HG03064 (cell line): ENCODE data around the gene ZNF683.
"Not testable (repeated sequence)": the region's sequence is repeated elsewhere in the genome, so short reads cannot be mapped to it uniquely, and the experiment has no call there.

Experiments used
- ATAC-seq: cut with Tn5 transposase; IDR thresholded peaks from one replicate; pipeline ENCODE4 v1.9.1; 2021; ENCODE audit warnings: low read depth; ENCODE audit not compliant: unreplicated experiment

Gene ZNF683

DNA sequence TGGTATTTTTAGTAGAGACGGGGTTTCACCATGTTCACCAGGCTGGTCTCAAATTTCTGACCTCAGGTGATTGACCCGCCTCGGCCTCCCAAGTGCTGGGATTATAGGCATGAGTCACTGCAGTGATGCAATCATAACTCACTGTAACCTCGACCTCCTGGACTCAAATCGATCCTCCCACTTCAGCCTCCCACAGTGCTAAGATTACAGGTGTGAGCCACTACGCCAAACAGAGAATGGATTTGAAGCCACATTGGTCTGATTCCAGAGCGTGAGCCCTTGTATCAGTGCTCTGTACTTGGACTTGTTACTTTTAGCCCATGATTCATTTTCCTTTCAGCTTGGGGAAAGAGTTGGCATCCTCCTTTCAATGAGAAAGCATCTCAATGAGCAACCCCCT lies 14.9 kb upstream of the ZNF683 start:
- no peak for ATAC-seq

DNA sequence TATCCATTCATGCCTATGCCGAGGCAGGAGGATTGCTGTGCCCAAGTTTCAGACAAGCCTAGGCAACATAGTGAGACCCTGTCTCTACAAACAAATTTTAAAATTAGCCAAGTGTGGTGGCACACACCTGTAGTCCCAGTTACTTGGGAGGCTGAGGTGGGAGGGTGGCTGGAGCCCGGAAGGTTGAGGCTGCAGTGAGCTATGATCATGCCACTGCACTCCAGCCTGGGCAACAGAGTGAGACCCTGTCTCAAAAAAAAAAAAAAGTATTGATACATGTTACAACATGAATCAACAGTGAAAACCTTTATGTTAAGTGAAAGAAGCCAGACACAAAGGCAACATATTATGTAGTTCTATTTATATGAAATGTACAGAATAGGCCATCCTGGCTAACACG lies 12.5 kb upstream of the ZNF683 start:
- ATAC-seq = not testable (repeated sequence)

DNA sequence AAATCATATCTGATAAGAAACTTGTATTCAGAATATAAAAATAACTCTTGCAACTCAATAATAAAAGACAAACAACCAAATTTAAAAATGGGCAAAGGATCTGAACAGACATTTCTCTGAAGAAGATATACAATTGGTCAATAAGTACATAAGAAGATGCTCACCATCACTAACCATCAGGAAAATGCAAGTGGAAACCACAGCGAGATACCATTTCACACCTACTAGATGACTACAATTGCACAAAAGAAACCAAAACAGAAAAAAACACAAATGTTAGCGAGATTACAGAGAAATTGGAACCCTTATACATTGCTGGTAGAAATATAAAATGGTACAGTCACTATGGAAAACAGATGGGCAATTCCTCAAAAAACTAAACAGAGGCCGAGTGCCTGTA lies 11.5 kb upstream of the ZNF683 start:
- no peak for ATAC-seq

DNA sequence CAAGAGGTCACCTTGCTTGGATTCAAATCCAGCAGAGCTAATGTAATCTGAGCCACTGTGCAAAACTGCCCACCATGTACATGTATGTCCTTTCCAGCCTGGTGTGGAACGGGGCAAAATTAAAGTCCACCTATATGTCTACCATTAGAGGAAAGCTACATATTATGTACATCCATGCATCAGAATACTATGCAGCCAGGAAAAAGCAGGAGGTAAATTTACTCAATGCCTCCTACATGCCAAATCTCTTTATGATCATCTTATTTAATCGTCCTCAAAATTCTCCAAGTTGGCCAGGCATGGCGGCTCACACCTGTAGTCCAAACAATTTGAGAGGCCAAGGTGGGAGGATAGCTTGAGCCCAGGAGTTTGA lies 6.3 kb upstream of the ZNF683 start:
- ATAC-seq = no peak

DNA sequence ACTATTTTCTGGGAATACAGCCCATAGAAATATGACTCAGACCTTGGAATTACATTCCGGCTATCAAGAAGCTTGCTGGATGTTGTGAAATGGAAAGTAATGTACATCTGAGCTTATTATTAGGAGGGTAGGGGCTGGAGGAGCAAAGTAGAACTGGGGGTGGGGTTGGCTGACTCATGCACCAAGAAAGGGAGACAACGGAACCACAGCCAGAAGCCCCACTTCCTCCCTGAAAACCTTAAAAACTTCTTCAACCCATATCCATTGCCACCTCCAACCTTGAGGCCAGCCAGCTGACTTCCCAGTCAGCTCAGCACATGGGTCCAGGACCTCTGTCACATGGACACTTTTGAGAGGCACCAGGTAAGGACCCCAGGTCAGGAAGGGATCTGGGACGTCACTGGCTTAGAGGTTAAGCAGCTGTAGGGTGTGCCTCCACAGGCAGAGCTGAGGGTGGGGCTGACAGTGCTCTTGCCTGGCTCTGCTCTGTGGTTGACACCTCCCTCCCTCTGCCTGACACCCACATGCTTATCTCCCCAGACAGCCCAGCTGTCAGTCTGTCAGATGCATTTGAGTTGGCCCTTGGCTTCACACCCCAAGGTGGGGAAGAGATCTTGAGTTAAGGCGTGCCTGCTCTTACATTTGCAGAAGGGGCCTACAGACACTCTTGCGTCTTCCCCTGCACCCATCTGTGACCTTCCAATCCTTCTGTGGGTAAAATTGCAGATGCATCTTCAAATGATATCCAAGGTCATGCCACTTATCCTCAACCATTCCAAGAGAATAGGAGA lies 5.7 kb upstream of the ZNF683 start:
- peak; percentile 84 for ATAC-seq

DNA sequence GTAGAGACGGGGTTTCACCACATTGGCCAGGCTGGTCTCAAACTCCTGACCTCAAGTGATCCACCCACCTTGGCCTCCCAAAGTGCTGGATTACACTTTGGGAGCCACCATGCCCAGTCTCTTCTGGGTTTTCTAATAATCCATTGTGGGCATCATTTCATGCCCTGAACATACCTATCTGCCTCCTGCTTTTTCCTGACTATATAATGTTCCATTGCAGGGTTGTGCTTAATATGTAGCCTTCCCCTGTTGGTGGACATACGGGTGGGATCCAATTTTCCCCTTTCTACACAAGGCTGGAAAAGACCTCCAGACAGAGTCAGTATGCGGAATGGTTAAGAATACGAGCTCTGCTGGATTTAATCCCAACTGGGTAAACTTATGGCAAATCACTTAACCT lies 3.5 kb upstream of the ZNF683 start:
- ATAC-seq = no peak

DNA sequence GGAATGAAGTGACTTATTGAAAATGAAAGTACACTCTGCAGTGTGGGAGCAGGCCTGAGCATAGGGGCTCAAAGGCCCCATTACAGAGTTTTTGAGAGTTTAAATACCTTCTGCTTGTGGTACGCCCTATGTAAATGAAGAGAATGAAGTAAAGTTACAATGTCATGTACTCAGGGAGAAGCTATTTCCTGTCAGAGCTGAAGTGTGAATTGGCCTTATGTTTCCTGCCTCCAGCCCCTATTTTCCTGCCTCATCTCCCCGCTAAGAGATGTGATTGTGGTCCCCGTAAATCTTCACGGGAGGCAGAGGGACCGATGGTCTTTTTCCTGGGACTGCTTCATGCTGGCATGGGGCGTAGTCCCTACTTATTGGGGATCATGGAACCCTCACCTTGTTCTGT lies 2.5 kb upstream of the ZNF683 start:
- ATAC-seq = no peak

DNA sequence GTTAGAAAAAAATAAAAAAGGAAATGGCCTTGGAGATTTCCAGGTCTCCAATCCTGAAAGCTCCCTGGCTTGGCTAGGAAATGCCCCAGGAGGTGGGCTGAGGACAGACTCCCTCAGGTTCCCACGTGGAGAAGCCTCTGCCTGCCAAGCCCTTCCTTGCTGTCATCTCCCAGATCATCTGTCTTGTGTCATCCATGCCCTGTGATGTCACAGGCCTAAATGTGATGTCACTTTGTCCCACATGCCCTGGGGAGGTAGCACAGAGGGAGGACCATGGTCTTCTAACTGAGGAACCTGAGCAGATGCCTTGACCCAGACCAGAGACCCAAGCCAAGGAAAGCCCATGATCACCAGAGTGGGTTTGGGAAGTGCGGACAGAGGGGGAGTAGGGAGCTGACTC lies 1.8 kb upstream of the ZNF683 start:
- ATAC-seq = not testable (repeated sequence)

DNA sequence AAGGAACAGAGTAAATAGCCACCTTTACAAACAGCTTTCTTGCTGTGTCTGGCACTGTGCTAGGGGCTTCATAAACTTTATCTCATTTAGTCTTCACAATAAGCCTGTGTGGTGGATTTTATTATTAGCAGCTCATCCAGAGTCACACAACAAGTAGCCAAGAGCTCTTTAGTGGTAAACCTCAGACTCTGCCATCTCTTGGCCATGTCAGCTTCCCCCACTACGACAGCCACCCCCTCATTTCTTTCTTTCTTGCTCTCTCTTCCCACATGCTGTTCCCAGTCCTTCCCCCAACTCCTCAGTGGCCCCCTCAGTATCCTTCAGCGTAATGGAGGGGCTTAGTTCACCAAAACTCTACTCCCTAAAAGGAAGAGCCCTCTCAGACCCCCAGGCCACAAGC lies 1.2 kb upstream of the ZNF683 start:
- no peak for ATAC-seq

DNA sequence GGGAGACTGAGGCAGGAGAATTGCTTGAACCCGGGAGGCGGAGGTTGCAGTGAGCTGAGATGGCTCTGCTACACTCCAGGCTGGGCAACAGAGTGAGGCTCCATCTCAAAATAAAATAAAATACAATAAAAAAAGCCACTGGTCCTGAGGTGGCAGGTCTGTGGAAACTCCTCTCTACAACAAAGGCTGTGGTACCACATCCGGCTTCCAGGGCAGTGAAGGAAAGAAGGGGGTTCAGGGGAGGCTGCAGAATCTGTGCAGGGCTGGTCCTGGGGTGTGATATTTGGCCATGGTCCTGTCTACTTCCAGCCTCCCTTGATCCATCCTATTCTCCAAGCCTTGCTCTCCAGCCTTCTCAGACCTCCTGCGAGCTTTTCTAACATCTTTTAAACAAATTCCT lies 731 bp upstream of the ZNF683 start:
- no peak for ATAC-seq

DNA sequence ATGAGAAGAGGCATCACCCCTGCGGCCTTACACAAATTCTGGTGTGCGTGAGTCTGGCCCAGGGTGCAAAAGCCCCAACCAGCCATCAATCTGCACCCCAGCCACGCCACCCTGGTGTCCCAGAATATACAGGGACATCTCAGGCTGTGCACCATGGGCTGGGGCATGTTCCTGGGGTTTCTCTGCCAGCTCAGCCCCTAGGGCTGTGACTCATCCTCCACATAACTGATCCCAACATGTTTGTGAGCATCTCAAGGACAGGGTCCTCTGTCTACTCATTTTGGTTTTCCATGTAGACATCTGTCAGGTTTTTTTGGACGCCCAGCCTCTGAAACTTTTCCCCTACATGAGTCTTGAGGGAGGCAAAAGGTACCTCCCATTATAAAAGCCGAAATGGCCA lies 511 bp downstream of the ZNF683 start:
- no peak for ATAC-seq

DNA sequence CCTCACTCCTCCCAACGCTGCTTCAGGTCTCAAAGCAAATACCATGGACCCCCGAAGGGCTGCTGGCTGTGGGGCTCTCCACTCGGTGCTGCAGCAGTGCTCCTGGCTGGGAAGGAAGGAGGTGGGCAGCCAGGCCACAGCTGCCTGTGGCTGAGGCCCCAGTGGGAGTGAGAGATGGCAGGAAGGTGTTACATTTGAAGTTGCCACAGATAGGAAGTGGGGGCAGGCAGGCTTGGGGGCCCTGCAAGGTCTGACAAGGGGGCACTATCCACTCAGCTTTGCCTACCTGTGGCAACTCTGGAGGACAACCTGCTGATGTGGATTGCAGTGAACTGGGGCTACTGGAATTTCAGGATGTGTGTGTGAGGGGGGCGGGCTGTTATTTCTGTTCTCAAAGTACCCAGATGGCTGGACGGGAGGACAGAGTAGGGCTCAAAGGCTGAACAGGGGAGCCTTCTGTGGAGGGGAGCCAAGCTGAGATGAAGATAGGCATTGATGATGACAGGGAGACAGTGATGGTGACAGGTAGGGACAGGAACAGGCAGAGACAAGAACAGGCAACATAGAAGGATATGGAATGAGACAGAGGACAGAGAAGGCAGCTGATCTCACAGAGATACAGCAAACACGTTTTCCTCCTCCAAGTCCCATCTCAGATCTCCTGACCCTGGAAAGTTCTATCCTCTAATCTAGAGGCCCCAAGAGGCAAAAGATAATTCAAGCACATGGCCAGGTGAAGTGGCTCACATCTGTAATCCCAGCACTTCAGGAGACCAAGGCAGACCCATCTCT lies 1.8 kb downstream of the ZNF683 start:
- ATAC-seq = no peak

DNA sequence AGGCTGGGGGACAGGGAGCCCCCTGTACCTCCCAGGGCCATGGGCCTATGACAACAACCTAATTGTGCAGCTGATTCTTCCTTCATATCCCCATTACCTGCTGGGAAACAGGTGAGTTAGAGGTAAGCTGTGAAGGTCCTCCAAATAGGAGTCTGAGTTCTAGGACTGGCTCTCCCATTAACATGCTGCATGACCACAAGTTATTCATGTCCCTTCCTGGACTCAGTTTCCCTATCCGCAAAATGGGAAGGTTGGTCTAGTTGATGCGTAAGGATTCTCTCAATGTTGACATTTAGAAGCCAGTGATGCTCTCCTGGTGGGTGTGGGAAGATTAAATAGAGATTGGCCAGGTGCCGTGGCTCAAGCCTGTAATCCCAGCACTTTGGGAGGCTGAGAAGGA lies 4.1 kb downstream of the ZNF683 start:
- no peak for ATAC-seq

DNA sequence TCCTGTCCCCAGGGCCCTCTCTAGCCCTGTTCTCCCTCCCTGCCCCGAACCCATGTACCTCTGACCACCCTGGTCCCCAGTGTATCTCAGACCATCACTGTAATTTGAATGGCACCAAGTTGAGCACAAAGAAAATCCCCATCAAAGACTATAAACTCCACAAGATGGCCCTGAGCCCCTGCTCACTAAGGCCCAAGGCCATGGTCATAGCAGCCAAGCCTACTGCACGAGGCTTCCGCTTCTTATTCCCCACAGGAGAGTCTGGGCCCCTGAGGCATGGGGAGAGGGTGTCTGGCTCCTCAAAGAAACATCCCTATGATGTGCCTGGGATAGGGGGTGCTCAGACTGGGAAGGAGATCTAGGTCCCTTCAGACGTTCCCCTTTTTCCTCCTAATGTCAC lies 4.5 kb downstream of the ZNF683 start:
- no peak for ATAC-seq

DNA sequence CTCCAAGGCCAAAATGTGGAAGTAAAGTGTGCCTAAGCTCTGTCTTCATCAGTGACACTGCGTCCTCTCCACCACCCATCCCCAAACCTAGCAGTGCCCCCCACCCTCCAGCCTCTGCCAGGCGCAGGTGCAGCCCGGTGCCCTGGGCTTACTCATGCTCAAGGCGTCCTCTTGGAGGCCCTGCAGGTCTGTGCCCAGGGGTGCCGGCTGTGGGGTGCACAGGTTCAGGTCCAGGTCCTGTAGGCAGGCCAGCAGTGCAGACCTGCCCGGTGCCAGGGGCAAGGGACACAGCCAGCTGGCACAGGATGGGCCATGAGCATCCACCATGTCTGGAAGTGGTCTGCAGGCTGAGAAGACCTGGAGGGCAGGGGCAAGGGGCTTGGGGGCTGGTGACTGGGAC lies 5.1 kb downstream of the ZNF683 start:
- no peak for ATAC-seq

DNA sequence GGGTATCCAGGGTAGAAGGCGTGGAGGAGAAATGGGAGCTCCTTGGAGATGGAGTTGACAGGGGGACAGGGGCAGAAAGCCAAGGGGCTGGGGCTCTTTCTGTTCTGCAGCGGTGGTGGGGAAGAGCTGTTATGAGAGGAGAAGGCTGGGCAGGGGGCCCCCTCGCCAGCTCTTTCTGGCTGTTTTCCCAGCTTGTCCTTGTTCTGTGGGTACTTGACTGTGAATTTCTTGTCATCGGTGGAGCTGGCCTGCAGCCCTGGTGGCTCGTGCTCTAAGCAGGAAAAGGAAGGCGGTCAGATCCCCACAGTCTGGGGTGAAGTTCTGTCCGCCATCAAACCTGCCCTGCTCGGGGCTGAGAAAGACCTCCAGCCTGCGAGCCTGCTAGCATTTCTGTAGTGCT lies 7.6 kb downstream of the ZNF683 start:
- ATAC-seq = no peak

DNA sequence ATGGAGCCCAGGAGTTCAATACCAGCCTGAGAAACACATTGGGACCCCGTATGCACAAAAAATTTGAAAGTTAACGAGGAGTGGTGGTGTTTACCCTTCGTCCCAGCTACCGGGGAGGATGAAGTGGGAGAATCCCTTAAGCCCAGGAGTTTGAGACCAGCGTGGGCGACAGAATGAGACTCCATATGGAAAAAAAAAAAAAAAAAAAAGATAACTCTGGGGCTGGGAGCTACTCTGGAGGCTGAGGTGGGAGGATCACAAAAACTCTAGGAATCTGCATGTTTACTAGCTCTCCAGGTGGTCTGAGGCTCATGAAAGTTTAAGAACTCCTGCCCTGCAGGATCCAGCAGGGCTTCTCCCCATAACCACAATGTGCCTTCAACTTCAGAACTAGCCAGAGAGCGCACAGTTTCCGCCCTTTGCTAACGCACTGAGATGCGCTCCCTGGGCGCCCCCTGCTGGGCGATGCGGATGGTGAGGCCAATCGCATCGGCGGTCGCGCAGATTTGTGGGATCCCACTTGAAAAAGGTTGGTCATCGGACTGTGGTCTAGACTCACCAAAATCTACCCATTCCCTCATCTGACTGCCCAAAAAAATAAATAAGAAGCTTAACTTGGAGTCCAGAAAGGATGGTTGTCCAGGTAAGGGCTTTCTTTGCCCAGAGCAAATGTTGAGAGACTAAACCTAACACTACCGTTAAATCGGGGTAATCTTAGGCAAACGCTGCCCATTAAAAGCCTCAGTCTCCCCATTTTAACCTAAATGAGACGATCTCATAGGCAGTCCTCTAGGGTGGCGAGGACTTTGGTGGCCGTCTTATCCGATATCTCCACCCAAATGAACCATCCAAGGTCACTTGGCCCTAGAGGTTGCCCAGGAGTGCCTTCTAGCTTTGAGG lies 8.8 kb downstream of the ZNF683 start:
- no peak for ATAC-seq

DNA sequence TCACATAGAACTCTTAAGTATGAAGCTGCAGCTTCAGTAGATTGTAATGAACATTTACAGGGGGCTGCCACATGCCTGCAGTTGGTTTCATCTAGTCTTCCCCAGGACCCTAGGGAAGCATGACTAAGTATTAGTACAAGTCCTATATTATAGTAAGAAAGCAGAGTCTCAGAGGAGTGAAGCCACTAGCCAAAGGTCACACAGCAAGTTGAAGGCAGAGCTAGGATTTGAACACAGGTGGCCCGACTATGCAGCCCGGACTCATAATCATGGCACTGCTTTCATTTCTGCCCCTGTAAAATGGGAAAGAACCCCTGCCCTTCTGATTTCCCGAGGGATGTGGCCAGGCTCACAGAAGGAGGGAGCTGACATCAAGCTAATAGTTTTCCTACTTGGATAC lies 10.2 kb downstream of the ZNF683 start:
- no peak for ATAC-seq

DNA sequence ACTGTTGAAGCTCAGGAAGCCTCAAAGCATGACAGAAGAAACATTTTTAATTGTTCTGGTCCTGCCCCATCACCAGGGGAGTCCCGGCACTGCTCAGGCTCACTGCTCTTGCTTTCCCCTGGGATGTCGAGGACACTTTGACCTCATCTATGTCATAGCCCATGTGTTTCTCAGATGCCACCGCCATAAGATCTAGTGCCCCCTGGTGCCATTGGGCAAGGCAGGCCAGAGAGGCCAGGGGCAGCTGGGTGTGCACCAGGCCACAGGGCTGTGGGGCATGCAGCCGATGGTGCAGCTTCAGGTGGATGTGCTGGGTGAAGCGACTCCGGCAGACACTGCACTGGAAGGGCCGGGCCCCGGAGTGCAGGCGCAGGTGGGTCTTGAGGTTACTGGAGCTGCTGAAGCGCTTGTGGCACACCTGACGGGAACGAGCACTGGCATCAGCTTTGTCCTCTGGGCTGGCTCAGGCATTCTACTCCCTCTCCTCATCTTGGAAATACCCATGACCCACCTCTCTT lies 10.9 kb downstream of the ZNF683 start:
- ATAC-seq = no peak

DNA sequence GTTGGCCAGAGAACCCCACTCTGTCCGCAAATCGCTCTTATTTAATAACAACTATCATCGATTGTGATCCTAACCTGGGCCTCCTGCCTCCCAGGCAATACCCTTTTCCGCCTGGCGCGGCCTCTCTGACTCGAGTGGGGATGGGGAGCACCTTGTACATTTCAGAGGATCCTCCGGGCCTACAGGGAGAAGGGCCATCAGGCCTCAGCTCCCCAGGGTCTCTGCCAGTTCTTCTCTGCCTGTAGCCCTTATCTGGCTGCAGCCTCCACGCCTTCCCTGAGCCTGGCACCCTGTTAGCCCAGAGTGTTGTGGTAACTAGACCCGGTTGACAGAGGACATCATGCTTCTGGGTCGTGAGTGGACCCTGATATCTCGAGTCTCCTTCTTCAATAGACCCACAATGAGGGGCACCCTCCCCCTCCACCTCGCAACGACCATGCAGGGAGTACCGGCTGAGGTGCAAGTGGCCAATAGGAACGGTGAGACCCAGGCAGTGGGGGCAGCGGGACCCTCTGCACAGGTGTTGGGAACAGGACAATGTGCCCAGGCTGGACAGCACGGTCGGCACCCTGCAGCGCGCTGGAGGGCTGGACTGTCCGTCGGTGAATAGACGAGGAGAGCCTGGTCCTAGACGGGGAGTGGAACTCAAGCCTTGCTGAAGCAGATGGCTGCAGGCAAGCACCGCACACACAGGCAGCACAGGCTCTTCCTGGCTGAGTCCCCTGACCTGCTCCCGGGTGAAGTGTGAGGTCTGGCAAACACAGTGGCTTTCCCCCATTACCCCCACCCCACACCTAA lies 11.5 kb downstream of the ZNF683 start:
- ATAC-seq = no peak
